GM03348 (cell line): ENCODE results near the gene ATP6V1B1.

Experiments used
- DNase-seq: peaks from one replicate; pipeline ENCODE4 v3.0.0; 2012; ENCODE audit warnings: low spot score

The ATP6V1B1 gene

GRCh38 chr2:70944111-70944690 is 8.5 kb downstream of the ATP6V1B1 start:
- no peak for DNase-seq

- peak; percentile 67 for DNase-seq
Measured at GRCh38 chr2:70946832-70947442, 11.2 kb downstream of the ATP6V1B1 start.

- DNase-seq, result no peak
Measured at GRCh38 chr2:70947556-70948184, 12.0 kb downstream of the ATP6V1B1 start.

- DNase-seq, result peak; percentile 94
Measured at GRCh38 chr2:70948337-70949003, 12.8 kb downstream of the ATP6V1B1 start.

- DNase-seq, result no peak
Measured at GRCh38 chr2:70949086-70949485, 13.4 kb downstream of the ATP6V1B1 start.

- no peak for DNase-seq
Measured at GRCh38 chr2:70954886-70955285, 19.2 kb downstream of the ATP6V1B1 start.

- no peak for DNase-seq
Measured at GRCh38 chr2:70956141-70956540, 20.4 kb downstream of the ATP6V1B1 start.

- DNase-seq, result peak; percentile 1
Measured at GRCh38 chr2:70957798-70958197, 22.1 kb downstream of the ATP6V1B1 start.

- no peak for DNase-seq
Measured at GRCh38 chr2:70958759-70959158, 23.1 kb downstream of the ATP6V1B1 start.

- DNase-seq, result peak; percentile 2
Measured at GRCh38 chr2:70959271-70959761, 23.6 kb downstream of the ATP6V1B1 start.

- peak; percentile 2 for DNase-seq
Measured at GRCh38 chr2:70959851-70960832, 24.4 kb downstream of the ATP6V1B1 start.

GRCh38 chr2:70960833-70961647 is 25.3 kb downstream of the ATP6V1B1 start:
- peak; percentile 3 for DNase-seq

- peak; percentile 1 for DNase-seq
Measured at GRCh38 chr2:70961648-70961994, 25.9 kb downstream of the ATP6V1B1 start.

- DNase-seq, result peak; percentile 1
Measured at GRCh38 chr2:70962211-70962884, 26.6 kb downstream of the ATP6V1B1 start.

- DNase-seq, result no peak
Measured at GRCh38 chr2:70962885-70963878, 27.5 kb downstream of the ATP6V1B1 start.

- no peak for DNase-seq
Measured at GRCh38 chr2:70964133-70964532, 28.4 kb downstream of the ATP6V1B1 start.

- DNase-seq, result peak; percentile 85
Measured at GRCh38 chr2:70964596-70965386, 29.1 kb downstream of the ATP6V1B1 start.

- no peak for DNase-seq
Measured at GRCh38 chr2:70965506-70965905, 29.8 kb downstream of the ATP6V1B1 start.
